NCI-H1048 (cell line): Measurements from ENCODE around the gene EPB41L4B.

ENCODE experiments used
- DNase-seq: peaks from one replicate; lab custom pipeline; 2025; lab: John Stamatoyannopoulos, UW

EPB41L4B gene

GRCh38 chr9:109269839-109270238, 51.0 kb downstream of the EPB41L4B start:
- DNase-seq: no peak

GRCh38 chr9:109269081-109269480, 51.8 kb downstream of the EPB41L4B start:
- DNase-seq: no peak

GRCh38 chr9:109267555-109267954, 53.3 kb downstream of the EPB41L4B start:
- DNase-seq: no peak

- no peak for DNase-seq
Measured at GRCh38 chr9:109264877-109265587, 55.8 kb downstream of the EPB41L4B start.

- DNase-seq: no peak
Measured at GRCh38 chr9:109263358-109263757, 57.5 kb downstream of the EPB41L4B start.

- no peak for DNase-seq
Measured at GRCh38 chr9:109258481-109259302, 62.2 kb downstream of the EPB41L4B start.

- no peak for DNase-seq
Measured at GRCh38 chr9:109256336-109256735, 64.5 kb downstream of the EPB41L4B start.

GRCh38 chr9:109255394-109255793, 65.5 kb downstream of the EPB41L4B start:
- DNase-seq: no peak

- DNase-seq: no peak
Measured at GRCh38 chr9:109254317-109254716, 66.5 kb downstream of the EPB41L4B start.

- no peak for DNase-seq
Measured at GRCh38 chr9:109253637-109254284, 67.1 kb downstream of the EPB41L4B start.

GRCh38 chr9:109253241-109253636, 67.6 kb downstream of the EPB41L4B start:
- DNase-seq: no peak

- no peak for DNase-seq
Measured at GRCh38 chr9:109252291-109252690, 68.6 kb downstream of the EPB41L4B start.

- no peak for DNase-seq
Measured at GRCh38 chr9:109251776-109252106, 69.1 kb downstream of the EPB41L4B start.

GRCh38 chr9:109251080-109251775, 69.6 kb downstream of the EPB41L4B start:
- no peak for DNase-seq

- DNase-seq: no peak
Measured at GRCh38 chr9:109250771-109251079, 70.1 kb downstream of the EPB41L4B start.

GRCh38 chr9:109250311-109250741, 70.5 kb downstream of the EPB41L4B start:
- no peak for DNase-seq

- no peak for DNase-seq
Measured at GRCh38 chr9:109249615-109250014, 71.2 kb downstream of the EPB41L4B start.

GRCh38 chr9:109248133-109248581, 72.7 kb downstream of the EPB41L4B start:
- no peak for DNase-seq

- DNase-seq: no peak
Measured at GRCh38 chr9:109247228-109247627, 73.6 kb downstream of the EPB41L4B start.

- no peak for DNase-seq
Measured at GRCh38 chr9:109246533-109246932, 74.3 kb downstream of the EPB41L4B start.

- no peak for DNase-seq
Measured at GRCh38 chr9:109245310-109245897, 75.5 kb downstream of the EPB41L4B start.
